Osteoblast (primary cell): ENCODE data around the gene PTPRF. TPM values are rescaled to one million over a fixed set of nuclear protein-coding genes. Genes with fewer than 3 reads are reported as not detected.

Experiments
- DNase-seq: peaks from one replicate; pipeline ENCODE4 v3.0.0; 2011; ENCODE audit warnings: low spot score, mixed read lengths; ENCODE audit not compliant: insufficient read length; ENCODE audit errors: missing footprints
- H2AFZ ChIP-seq: 2 replicates; pipeline ENCODE4 v1.6.0; 2011; ENCODE audit warnings: mild to moderate bottlenecking, low read length
- H3K27ac ChIP-seq: 2 replicates; pipeline ENCODE4 v1.5.1; 2011; ENCODE audit warnings: mild to moderate bottlenecking, low read depth, low read length, moderate library complexity
- H3K27me3 ChIP-seq: 2 replicates; pipeline ENCODE4 v1.6.0; 2012; ENCODE audit warnings: mild to moderate bottlenecking, control low read depth, inconsistent platforms, low read length, moderate library complexity; ENCODE audit not compliant: insufficient read depth
- H3K36me3 ChIP-seq: 2 replicates; pipeline ENCODE4 v1.5.1; 2011; ENCODE audit warnings: mild to moderate bottlenecking, low read length, control low read depth, moderate library complexity; ENCODE audit not compliant: insufficient read depth
- H3K4me1 ChIP-seq: 2 replicates; pipeline ENCODE4 v1.5.1; 2011; ENCODE audit warnings: mild to moderate bottlenecking, low read length, control low read depth, moderate library complexity; ENCODE audit not compliant: insufficient read depth
- H3K4me2 ChIP-seq: 2 replicates; pipeline ENCODE4 v1.6.0; 2011; ENCODE audit warnings: mild to moderate bottlenecking, low read length; ENCODE audit not compliant: insufficient read depth
- H3K4me3 ChIP-seq: fragments of 200-600 bp; sonication (generic); 3 replicates; pipeline ENCODE4 v1.5.1; 2012; ENCODE audit warnings: mild to moderate bottlenecking, low read length, inconsistent platforms; ENCODE audit not compliant: insufficient read depth
- H3K79me2 ChIP-seq: 2 replicates; pipeline ENCODE4 v1.6.0; 2012; ENCODE audit warnings: mild to moderate bottlenecking, low read length, control low read depth, inconsistent platforms; ENCODE audit not compliant: insufficient read depth
- H3K9me3 ChIP-seq: 2 replicates; pipeline ENCODE4 v1.5.1; 2011; ENCODE audit warnings: low read depth, low read length, control low read depth
- H4K20me1 ChIP-seq: 2 replicates; pipeline ENCODE4 v1.6.0; 2012; ENCODE audit warnings: mild to moderate bottlenecking, low read length, control low read depth; ENCODE audit not compliant: insufficient read depth
- CTCF ChIP-seq: IDR thresholded peaks from 2 replicates; pipeline ENCODE4 v1.5.1; 2011; ENCODE audit warnings: mild to moderate bottlenecking, low read depth, low read length, moderate library complexity; ENCODE audit errors: extremely low read depth
- total RNA-seq: library from RNA; depleted of rRNA; stranded (reverse); fragments of >200 nt; gene quantifications from 2 replicates; pipeline ENCODE4 v1.2.3, GENCODE V29; 2012

PTPRF gene
- total RNA-seq, 1 donor: 13.0 TPM

GRCh38 chr1:43597028-43597427 lies 66.3 kb downstream of the PTPRF start:
- Histone ChIP-seq H2AFZ (no peak overlapping the region), H3K36me3 (peaks cover 3% of the 10 kb centered on the region), H3K4me3 (no peak overlapping the region), H3K27me3 (no peaks in the 10 kb centered on the region), H3K4me1 (no peaks in the 10 kb centered on the region), H3K4me2 (no peak overlapping the region), H3K9me3 (no peaks in the 10 kb centered on the region), H3K27ac (no peak overlapping the region), H4K20me1 (no peaks in the 10 kb centered on the region), H3K79me2 (no peaks in the 10 kb centered on the region)
- no peak for TF ChIP-seq CTCF
- DNase-seq: no peak

- no peak for DNase-seq
- no peaks in the 10 kb centered on the region for H3K27me3 ChIP-seq
- H3K27ac ChIP-seq: no peak overlapping the region
- no peak overlapping the region for H3K4me3 ChIP-seq
- H3K4me1 ChIP-seq: no peaks in the 10 kb centered on the region
- H3K9me3 ChIP-seq: no peaks in the 10 kb centered on the region
- H3K79me2 ChIP-seq: no peaks in the 10 kb centered on the region
- H3K36me3 ChIP-seq: no peaks in the 10 kb centered on the region
- no peak overlapping the region for H3K4me2 ChIP-seq
- H4K20me1 ChIP-seq: no peaks in the 10 kb centered on the region
- no peak overlapping the region for H2AFZ ChIP-seq
- no peak for TF ChIP-seq CTCF
These were observed 67.0 kb downstream of the PTPRF start for GRCh38 chr1:43597721-43598120.

DNA sequence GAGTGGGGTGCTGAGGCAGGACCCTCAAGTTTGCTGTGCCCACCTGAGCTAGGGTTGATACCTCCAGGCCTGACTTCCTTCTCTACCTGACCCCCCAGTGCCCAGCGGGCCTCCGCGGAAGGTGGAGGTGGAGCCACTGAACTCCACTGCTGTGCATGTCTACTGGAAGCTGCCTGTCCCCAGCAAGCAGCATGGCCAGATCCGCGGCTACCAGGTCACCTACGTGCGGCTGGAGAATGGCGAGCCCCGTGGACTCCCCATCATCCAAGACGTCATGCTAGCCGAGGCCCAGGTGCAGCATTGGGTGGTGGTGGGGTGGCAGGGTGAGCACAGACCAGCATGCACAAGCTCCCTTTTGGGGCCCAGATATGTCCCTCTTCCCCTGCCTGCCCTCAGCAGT lies 67.9 kb downstream of the PTPRF start:
- Histone ChIP-seq H4K20me1 (no peaks in the 10 kb centered on the region), H3K9me3 (no peaks in the 10 kb centered on the region), H3K4me3 (no peak overlapping the region), H3K4me2 (no peak overlapping the region), H3K27ac (no peak overlapping the region), H3K4me1 (no peaks in the 10 kb centered on the region), H2AFZ (no peak overlapping the region), H3K79me2 (no peaks in the 10 kb centered on the region), H3K36me3 (peaks cover under 1% of the 10 kb centered on the region), H3K27me3 (no peaks in the 10 kb centered on the region)
- no peak for DNase-seq
- no peak for TF ChIP-seq CTCF

DNA sequence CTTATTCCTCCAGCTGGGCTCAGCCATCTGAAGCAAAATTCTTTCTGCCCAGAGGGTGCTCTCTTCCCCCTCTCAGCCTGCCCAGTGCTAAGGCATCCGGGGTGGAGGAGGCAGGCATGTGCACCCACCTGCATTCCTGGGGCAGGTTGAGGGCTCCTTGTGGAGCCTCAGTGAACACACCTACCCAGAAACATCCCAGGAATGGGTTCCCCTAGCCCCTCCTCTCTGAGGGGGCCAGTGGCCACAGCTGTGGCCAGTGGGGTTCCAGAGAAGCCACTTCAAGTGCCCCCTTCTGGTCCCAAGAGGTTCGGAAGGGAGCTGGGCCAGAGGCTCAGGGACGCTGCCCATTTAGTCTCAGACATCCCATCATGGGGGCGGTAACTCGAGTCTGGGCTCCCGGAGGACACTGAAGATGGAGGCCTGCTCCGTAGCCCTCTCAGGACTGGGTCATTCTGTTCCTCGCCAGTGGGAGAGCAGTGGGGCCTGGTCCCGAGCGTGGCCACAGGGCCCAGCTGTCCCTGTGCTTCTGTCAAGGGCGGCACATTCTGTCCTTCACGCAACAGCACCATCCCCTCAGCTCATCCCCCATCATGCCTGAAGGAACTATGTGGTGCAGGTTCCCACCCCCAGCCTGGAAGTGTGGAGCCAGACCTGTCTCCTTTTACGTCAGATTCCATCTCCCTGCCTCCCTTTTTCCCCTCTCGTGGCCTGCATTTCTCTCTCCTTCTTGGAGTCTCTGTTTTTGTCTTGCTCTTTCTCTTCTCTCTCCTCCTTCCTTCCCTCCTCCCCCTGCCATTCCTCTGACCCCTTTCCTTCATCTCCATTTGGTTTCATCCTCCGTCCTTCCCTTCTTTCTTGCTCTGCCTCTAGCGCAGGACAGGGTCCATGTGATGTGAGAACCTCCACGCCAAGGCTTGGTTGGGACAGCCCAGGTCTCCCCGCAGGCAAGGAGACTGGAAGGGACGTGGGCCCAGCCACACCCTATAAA lies 69.6 kb downstream of the PTPRF start:
- no peaks in the 10 kb centered on the region for H4K20me1 ChIP-seq
- no peak overlapping the region for H2AFZ ChIP-seq
- H3K4me3 ChIP-seq: no peak overlapping the region
- H3K79me2 ChIP-seq: no peaks in the 10 kb centered on the region
- peaks cover 16% of the 10 kb centered on the region for H3K36me3 ChIP-seq
- H3K27me3 ChIP-seq: no peaks in the 10 kb centered on the region
- H3K4me2 ChIP-seq: no peak overlapping the region
- TF ChIP-seq CTCF: no peak
- DNase-seq: no peak
- no peaks in the 10 kb centered on the region for H3K4me1 ChIP-seq
- H3K27ac ChIP-seq: no peak overlapping the region
- no peaks in the 10 kb centered on the region for H3K9me3 ChIP-seq
